ENCODE data around the gene UGT3A2.
"Not testable (repeated sequence)": the region's sequence is repeated elsewhere in the genome, so short reads cannot be mapped to it uniquely, and the experiment has no call there.

DNA sequence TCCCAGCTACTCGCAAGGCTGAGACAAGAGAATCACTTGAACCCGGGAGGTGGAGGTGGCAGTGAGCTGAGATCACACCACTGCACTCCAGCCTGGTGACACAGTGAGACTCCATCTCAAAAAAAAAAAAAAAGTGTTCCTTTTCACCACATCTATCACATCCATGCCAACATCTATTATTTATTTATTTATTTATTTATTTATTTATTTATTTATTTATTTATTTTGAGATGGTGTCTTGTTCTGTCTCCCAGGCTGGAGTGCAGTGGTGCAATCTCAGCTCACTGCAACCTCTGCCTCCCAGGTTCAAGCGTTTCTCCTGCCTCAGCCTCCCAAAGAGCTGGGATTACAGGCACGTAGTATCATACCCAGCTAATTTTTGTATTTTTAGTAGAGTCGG is 47.1 kb downstream of the UGT3A2 start:
- TF ChIP-seq, protein P1, sequence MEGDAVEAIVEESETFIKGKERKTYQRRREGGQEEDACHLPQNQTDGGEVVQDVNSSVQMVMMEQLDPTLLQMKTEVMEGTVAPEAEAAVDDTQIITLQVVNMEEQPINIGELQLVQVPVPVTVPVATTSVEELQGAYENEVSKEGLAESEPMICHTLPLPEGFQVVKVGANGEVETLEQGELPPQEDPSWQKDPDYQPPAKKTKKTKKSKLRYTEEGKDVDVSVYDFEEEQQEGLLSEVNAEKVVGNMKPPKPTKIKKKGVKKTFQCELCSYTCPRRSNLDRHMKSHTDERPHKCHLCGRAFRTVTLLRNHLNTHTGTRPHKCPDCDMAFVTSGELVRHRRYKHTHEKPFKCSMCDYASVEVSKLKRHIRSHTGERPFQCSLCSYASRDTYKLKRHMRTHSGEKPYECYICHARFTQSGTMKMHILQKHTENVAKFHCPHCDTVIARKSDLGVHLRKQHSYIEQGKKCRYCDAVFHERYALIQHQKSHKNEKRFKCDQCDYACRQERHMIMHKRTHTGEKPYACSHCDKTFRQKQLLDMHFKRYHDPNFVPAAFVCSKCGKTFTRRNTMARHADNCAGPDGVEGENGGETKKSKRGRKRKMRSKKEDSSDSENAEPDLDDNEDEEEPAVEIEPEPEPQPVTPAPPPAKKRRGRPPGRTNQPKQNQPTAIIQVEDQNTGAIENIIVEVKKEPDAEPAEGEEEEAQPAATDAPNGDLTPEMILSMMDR (IDR thresholded peaks at IDR 0.05), result not testable (repeated sequence)
- TF ChIP-seq POLR2A (IDR thresholded peaks at IDR 0.05), result not testable (repeated sequence)
